Measurements from ENCODE around the gene CHMP1B. TPM values are rescaled to one million over a fixed set of nuclear protein-coding genes. Genes with fewer than 3 reads are reported as not detected.
"Not testable (repeated sequence)": the region's sequence is repeated elsewhere in the genome, so short reads cannot be mapped to it uniquely, and the experiment has no call there.

The CHMP1B gene
- total RNA-seq, 1 experiment from 2014 or later = 35.8 TPM

DNA sequence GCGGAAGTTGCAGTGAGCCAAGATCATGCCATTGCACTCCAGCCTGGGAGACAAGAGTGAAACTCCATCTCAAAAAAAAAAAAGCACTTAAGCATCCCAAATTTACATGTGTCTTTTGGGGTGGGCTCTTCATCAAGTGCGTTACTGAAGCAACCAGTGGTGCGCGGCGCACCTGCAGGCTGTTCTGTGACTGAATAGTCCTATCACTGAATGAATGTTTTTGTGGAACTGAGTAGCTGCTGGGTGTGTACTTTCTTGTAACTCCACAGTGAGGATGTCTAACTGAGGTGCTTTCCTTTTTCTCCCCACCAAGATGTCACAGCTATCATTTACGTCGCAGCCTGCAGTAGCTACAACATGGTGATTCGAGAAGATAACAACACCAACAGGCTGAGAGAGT is 17.0 kb downstream of the CHMP1B start:
- DNase-seq (ENCODE audit: low read depth) = no peak

- no peak for DNase-seq (ENCODE audit: low read depth)
Observed at GRCh38 chr18:11871501-11871900, 20.3 kb downstream of the CHMP1B start.

GRCh38 chr18:11872479-11873136 is 21.4 kb downstream of the CHMP1B start:
- DNase-seq (ENCODE audit: low read depth) = peak; percentile 49

DNA sequence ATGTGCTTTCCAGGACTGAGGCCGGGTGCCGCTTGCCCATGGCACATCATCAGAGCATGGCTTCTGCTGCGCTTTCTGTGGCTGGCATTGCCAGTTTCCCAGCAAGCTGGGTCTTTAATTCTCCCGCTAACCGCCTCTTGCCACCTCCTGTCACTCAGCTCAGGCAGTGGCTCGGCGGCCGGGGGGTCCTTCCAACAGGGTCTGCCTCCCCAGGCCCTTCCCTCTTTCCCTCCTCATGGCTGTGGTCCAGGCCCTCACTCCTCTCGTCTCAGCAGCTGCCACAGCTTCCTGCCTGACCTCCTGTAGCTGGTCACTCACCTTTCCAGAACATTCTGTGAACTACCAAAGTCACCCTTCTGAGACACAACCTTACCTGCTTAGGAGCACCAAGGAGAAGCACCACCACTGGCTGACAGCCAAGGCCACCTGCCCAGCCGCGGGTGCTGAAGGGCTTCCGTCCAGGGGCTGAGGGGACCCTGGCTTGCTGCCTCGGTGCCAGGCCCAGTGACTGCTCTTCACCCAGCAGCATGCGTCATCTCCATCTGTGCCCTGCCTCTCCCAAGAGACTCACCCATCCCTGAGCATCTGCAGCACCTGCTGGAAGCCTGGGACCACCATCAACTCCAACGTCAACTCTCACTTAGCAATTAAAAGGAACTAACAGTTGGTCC is 22.6 kb downstream of the CHMP1B start:
- no peak for DNase-seq (ENCODE audit: low read depth)

- DNase-seq (ENCODE audit: low read depth) = no peak
Observed at GRCh38 chr18:11874676-11875075, 23.5 kb downstream of the CHMP1B start.

DNA sequence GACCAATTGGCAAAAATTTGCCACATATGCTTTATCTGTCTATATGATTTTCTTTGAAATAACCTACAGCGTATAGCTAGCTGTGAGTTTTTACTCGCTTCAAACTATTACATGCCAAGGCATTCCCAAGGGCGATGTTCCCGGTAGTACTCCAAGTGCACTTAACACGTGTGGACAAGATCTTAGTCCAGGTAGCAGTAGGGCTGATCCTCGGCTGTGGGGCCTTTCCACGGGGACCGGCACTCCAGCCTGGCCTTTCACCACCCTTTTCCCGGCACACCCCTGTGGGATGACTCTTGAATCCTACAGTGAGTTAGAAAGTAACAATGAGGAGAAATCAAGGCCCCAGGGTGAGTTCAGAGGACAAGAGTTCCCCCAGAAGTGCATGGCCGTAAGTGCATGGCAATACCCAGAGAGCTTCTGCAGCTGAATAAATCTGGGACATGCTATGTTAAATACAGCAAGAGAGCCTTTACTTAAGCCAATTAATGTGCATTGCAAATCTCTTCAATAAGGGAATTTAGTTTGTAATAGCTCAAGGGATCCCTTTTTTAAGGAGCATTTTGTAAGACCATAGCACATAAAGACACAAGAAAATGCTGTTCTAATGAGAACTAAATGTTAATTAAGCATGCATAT is 26.4 kb downstream of the CHMP1B start:
- no peak for DNase-seq (ENCODE audit: low read depth)

GRCh38 chr18:11880586-11881304 is 29.5 kb downstream of the CHMP1B start:
- no peak for DNase-seq (ENCODE audit: low read depth)

DNA sequence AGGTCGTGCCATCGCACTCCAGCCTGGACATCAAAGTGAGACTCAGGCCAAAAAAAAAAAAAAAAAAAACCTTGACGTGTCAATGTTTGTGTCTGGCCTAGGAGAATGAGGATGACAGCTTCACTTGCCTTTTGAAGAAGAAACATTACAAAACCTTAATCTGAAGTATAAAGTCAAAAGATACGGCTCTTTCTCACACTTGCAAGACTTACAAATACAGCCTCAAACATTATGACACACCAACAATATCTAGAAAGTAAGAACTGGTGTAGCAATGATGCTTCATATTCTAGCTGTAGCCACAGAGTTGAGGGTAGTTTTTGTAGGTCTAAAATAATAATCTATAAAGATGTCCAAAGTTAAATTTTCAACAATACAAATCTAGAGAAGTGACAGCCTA is 31.4 kb downstream of the CHMP1B start:
- DNase-seq (ENCODE audit: low read depth) = no peak

DNA sequence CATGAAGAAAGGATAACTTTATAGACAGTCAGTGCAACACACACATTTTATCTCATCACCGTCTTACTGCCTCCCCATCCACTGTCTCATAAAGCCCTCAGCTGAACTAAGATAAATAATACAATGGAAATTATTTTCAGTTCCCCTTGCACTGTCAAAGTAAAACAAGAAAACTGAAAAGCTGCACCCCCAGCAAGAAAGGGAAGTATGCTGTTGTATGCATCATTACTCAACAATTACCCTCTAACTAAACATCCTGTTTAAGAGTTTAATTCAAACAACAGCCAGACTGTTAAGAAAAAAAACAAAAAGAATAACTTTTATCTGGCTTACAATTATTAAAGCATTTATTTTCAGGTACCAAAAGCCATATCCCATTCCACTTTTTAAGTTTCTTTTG is 31.9 kb downstream of the CHMP1B start:
- no peak for DNase-seq (ENCODE audit: low read depth)

DNA sequence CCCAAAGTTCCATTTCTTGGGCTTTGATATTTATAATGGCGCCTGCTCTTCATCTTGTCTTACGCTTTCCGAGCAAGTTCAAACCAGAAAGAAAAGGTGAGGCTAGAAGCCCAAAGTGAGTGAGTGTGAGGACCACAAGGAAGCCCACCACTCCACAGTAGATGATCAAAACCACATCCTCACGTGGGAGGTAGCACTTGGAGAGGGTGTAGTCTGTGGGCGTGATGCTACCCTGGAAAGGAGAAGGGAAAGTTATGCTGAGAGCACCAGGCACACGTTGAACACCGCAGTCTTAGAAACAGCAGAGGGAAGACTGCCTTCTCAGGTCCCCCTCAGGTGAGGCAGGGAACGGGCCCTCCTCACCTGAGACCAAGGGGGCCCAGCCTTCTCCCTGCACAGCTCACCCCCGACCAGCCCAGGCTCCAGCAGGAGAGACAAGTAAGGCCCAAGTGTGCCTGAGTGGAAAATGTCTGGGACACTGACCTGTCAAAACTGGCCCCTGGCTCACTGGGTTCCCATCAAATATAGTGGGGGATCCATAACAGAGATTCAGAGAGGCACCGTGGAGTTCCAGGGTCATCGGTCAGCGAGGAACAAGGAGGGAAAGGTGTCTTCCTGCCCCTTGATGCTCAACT is 33.3 kb downstream of the CHMP1B start:
- DNase-seq (ENCODE audit: low read depth) = no peak

DNA sequence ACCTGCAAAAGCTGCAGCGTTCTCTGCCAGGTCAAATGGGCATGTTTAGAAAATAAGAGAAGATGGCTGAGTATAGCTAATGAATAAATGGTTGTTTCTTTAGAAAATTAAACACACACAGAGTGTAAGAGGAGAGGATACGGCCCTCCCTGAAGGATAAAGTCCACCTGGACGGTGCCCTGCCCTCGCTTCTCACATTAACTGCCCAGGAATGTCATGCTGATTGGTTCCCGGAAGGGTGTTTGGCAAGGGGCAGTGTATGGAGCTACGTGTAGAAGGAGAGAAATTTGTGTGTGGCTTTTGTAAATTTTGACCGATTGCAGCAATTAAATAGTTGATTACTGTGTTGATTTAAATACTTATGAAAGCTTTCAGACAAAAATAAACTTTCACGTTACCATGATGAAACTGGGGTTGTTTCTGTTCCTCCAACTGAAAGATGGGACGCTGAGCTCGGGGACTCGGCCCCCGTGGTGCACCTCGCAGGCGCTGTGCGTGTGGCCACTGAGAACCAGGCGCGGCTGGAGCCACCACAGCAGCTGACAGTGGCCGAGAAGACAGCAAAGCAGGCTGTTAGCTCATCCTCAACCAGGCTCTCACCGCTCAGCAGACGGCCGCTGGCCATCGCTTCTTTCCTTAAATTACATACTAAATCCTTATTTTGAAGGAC is 34.2 kb downstream of the CHMP1B start:
- DNase-seq (ENCODE audit: low read depth) = no peak

- DNase-seq (ENCODE audit: low read depth) = no peak
Observed at GRCh38 chr18:11886577-11887110, 35.4 kb downstream of the CHMP1B start.

DNA sequence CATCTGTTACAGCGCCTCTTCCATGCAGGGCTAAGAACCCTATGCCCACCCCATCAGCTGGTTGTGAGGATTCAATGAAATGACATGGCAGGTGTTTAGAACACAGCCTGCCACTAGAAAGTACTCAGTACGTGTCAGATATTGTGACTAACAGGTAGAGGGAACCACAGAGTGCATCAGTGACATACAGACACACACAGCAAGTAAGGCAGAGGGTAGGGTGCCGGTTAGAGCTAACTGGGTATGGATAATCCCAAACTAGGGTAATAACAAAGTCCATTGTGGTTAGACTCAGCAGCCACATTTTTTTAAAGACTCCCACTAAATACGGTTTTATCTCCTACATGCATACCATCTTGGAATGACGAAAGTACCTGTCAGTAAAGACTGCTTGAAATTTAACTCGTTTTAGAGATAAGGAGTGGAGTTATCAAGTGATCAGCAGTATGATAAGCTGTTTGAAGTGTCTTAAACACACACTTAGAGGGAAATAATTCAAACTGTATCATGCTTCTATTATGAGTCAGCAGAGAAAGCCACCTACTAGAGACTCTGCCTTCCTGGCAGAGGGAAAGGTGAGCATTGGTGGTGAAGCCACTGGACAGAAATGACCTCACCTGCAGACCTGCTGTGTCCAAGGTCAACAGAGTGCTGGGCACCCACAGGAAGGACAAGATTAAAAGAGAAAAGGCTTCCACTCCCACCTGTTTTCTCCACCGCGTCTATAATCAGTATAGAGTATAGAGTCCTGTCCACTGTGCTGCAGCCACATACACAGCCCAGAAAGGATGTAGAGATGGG is 36.3 kb downstream of the CHMP1B start:
- peak; percentile 21 for DNase-seq (ENCODE audit: low read depth)

DNA sequence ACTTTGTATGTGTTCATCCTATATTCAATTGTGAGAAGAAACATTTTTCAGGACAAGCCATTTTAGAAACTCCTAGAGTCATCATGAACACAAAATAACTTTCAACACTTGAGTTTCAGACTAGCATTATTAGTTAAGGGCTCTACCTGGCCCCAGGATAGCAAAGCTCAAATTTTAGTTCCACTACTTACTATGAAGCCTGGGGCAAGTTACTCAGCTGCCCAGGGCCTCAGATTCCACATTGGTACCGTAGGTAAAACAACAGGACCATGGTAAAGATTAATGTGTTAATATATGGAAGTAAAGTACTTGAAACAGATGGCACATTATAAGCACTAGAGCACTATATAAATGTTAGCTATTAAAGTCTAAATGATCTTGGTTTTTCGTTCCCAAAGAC is 37.5 kb downstream of the CHMP1B start:
- DNase-seq (ENCODE audit: low read depth) = no peak

GRCh38 chr18:11889284-11889683 is 38.1 kb downstream of the CHMP1B start:
- DNase-seq (ENCODE audit: low read depth) = no peak

DNA sequence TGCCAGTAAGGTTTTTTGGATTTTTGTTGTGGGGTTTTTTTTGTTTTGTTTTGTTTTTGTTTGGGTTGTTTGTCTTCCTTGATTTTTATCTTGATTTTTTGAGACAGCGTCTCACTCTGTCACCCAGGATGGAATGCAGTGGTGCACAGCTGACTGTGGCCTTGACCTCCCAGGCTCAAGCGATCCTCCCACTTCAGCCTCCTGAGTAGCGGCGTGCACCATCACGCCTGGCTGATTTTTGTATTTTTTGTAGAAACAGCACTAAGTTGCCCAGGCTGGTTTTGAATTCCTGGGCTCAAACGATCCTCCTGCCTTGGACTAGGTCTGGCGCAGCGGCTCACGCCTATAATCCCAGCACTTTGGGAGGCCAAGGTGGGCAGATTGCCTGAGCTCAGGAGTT is 40.5 kb downstream of the CHMP1B start:
- DNase-seq (ENCODE audit: low read depth) = no peak

GRCh38 chr18:11892438-11892837 is 41.2 kb downstream of the CHMP1B start:
- DNase-seq (ENCODE audit: low read depth) = not testable (repeated sequence)

GRCh38 chr18:11897781-11898180 is 46.6 kb downstream of the CHMP1B start:
- DNase-seq (ENCODE audit: low read depth) = no peak

DNA sequence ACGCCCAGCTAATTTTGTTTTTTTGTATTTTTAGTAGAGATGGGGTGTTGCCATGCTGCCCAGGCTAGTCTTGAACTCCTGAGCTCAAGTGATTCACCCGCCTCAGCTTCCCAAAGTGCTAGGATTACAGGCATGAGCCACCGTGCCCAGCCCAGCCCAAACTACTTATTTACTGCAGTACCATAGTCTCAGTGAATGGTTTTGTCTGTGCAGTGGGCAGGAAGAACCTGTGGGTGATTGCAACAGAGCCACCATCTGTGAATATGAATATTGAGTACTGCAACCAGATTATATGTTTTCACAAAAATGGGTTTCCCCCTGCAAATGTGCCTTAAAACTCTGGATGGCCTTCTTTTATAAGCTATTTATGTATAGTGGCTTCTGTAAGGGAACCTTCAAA is 47.9 kb downstream of the CHMP1B start:
- DNase-seq (ENCODE audit: low read depth) = no peak

- no peak for DNase-seq (ENCODE audit: low read depth)
Observed at GRCh38 chr18:11901826-11902438, 50.7 kb downstream of the CHMP1B start.

All from Daoy (cell line).